Activated T-helper 17 cell treated with anti-CD3 and anti-CD28 coated beads, Interleukin-2, amount 50 U/mL, for 72 hours (primary cell): ENCODE data around the gene PIK3CB. TPM values are rescaled to one million over a fixed set of nuclear protein-coding genes. Genes with fewer than 3 reads are reported as not detected.

Experiments used
- ATAC-seq: fragments of 150-1000 bp; cut with Tn5 transposase; replicated peaks from 2 replicates; pipeline ENCODE4 v1.10.0; 2021; ENCODE audit warnings: mild to moderate bottlenecking, moderate library complexity
- H3K27ac Mint-ChIP-seq: one replicate; pipeline ENCODE4 v1.8.0; 2022; ENCODE audit warnings: mixed read lengths
- H3K27me3 Mint-ChIP-seq: one replicate; pipeline ENCODE4 v1.8.0; 2022; ENCODE audit warnings: mixed read lengths
- H3K36me3 Mint-ChIP-seq: one replicate; pipeline ENCODE4 v1.8.0; 2022; ENCODE audit warnings: low read depth, mild to moderate bottlenecking, mixed read lengths
- H3K4me1 Mint-ChIP-seq: one replicate; pipeline ENCODE4 v1.8.0; 2022; ENCODE audit warnings: mixed read lengths
- H3K4me3 Mint-ChIP-seq: one replicate; pipeline ENCODE4 v1.8.0; 2022; ENCODE audit warnings: mild to moderate bottlenecking, mixed read lengths
- H3K9me3 Mint-ChIP-seq: one replicate; pipeline ENCODE4 v1.8.0; 2022; ENCODE audit warnings: mixed read lengths
- total RNA-seq, 2 donors: library from RNA; stranded (reverse); gene quantifications; one replicate each; pipeline ENCODE4 v1.2.3, GENCODE V29; 2022

PIK3CB gene
- total RNA-seq, result 10 to 100 TPM; 17.2 to 20.3 TPM

DNA sequence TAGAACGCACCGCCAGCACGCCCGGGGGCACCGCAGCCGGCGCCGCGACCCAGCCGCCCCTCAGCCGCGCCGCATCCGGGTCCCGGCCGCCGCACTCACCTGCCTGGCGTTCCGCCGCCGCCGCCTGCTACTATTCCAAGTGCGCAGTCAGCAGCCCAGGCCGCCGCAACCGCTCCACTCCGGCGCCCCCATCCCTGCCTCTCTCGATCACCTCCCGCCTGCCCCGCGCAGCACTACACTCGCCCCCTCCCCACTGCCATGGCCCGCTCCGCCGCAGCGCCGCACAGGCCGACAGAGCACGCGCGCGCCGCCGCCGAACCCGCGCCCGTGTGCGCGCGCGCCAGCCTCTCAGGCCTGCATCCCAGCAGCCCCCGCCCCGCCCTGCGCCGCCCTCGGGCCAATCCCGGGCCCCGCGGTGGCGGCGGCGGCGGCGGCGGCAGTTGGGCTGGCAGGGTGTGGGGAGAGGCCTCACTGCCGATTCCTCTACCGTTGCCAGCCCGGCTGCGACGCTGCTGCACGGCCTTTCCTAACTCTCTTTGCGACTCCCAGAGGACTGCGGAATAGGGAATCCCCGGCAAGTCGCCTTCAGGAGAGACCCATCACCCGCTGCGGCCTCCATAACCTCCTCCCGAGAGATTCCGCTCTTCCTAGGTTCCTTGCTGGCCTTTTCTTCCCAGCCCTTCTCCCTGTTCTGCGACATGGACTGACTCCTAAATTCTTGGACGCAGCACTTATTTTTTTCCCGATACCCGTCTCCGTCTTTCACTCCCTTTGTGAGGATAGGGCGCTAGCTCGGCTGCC, at the start of gene PIK3CB:
TSS of gene PIK3CB (minus strand) at position 333 of the 801 bp plus-strand sequence. CDS start 75,585 bp downstream, outside the sequence.
- H3K36me3 Mint-ChIP-seq, result peaks cover 15% of the 10 kb centered on the region
- ATAC-seq, result peak; percentile 94

DNA sequence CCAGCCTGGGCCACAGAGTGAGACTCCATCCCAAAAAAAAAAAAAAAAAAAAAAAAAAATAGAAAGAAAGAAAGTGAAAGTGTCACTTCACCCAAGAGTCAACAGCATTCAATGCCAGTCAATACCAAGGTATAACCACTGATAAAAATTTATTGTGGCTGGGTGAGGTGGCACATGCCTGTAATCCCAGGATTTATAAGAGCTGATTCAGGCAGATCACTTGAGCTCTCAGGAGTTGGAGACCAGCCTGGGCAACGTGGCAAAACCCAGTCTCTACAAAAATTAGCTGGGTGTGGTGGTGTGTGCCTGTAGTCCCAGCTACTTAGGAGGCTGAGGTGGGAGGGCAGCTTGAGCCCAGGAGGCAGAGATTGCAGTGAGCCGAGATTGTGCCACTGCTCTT, 46.5 kb upstream of the PIK3CB start:
- H3K9me3 Mint-ChIP-seq, result peaks cover 4% of the 10 kb centered on the region
- no peak for ATAC-seq
- peaks cover under 1% of the 10 kb centered on the region for H3K4me1 Mint-ChIP-seq
- no peak overlapping the region for H3K27ac Mint-ChIP-seq
- no peaks in the 10 kb centered on the region for H3K36me3 Mint-ChIP-seq
- no peak overlapping the region for H3K4me3 Mint-ChIP-seq
- H3K27me3 Mint-ChIP-seq, result peaks cover 4% of the 10 kb centered on the region

More for the DNA sequence above, at the start of gene PIK3CB:
- Mint-ChIP-seq H3K4me1 (peaks cover 15% of the 10 kb centered on the region), H3K27me3 (no peaks in the 10 kb centered on the region), H3K9me3 (no peaks in the 10 kb centered on the region), H3K4me3 (peak within 1 kb of the TSS; percentile 98), H3K27ac (peak within 1 kb of the TSS; percentile 99)

DNA sequence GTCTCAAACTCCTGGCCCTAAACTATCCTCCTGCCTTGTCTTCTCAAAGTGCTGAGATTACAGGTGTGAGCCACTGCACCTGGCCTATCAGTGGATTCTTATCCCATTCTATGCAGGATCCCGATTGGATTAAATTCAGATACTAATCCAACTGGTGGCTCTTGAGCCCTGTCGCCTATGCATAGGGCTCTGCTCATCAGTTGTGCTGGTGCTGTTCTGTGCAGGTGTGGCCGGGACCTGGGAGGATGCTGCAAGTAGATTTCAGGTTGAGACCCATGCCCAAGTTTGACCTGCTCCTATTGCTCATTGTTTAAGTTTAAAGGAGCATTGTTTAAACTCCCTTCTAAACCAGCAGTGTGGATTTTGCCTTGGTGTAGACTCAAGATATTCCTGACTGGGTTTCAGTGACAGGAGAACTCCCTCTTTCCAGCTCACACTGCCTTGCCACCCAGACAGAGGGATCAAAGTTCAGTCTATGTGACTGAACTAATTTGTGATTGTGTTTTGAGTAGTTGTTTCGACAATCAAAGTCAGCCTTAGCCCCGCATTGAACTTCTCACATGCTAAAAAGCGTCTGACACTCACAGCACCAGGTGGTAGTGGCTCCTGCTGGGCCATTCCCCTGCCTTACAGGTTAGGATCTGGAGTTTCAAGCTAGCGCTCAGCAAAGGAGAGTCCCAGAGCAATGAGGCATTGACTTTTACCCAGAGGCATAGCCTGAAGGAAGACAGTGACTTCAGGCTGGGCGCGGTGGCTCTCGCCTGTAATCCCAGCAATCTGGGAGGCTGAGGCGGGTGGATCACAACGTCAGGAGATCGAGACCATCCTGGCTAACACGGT, 45.0 kb upstream of the PIK3CB start:
- Mint-ChIP-seq H3K36me3 (no peaks in the 10 kb centered on the region), H3K4me3 (no peak overlapping the region)

DNA sequence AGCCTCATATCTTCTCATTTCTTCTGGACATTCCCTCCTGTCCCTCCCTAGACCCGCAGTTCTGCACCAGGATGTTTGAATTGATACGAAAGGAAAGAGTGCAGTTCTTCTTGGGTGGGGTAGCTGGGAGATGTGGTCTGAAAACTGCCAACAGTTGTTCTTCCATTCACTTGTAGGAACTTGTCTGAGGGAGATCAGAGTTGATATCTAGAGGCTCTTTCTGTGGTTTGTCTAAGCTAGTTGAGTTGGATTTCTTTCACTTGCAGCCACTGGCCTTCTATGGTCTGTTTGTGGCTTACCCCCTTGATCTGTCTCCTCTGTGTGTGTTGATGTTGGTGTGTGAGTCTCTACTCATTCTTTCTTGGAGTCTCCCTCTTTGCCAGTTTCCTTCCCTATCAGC, 42.5 kb upstream of the PIK3CB start:
- no peak for ATAC-seq
- Mint-ChIP-seq H3K36me3 (no peaks in the 10 kb centered on the region), H3K4me1 (peaks cover 7% of the 10 kb centered on the region), H3K27me3 (peaks cover 4% of the 10 kb centered on the region), H3K27ac (no peak overlapping the region), H3K9me3 (peaks cover 12% of the 10 kb centered on the region), H3K4me3 (no peak overlapping the region)

More for the DNA sequence above, 45.0 kb upstream of the PIK3CB start:
- Mint-ChIP-seq H3K9me3 (peaks cover 12% of the 10 kb centered on the region), H3K4me1 (peaks cover 7% of the 10 kb centered on the region), H3K27me3 (peaks cover 4% of the 10 kb centered on the region), H3K27ac (no peak overlapping the region)
- ATAC-seq, result no peak

DNA sequence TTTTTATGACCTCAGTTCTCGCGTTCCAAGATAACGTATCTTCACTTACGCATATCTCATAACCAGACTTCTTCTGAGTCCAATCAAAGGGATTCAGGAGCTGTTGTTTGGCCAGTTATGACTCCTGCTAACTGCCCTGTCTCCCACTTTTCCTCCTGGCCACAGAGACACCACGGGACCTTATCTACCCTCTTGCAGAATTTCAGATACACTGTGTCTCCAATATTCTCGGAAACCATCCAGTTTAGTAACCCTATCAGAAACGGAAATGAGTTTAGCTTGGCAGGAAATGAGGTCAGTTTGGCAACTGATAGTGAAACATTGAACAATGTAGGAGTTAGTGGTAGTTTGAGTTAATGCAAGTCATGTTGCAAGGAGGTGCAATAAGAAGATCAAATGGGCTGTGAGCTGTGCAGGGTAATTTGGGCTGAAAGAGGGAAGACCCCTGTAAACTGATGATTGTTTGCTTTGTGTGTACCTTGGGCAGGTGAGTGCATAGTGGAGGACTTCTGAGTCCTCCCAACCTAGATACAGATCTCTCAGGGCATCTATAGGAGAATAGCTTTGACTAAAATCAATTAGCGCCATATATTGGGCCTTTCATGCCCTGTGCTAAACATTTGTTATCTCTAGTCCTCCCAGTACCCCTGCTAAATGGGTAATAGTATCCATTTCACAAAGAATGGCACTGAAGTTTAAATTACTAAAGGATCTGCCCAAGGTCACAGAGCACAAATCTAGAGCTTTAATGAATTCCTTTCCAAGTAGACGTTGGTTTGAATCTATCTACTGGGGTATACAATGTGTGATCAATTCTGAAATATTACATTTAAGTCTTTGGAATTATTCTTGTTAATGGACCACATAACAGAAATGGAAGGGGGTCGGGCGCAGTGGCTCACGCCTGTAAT, 41.3 kb upstream of the PIK3CB start:
- peaks cover 12% of the 10 kb centered on the region for H3K9me3 Mint-ChIP-seq
- peak; percentile 89 for ATAC-seq
- H3K27me3 Mint-ChIP-seq, result peaks cover 4% of the 10 kb centered on the region
- no peaks in the 10 kb centered on the region for H3K36me3 Mint-ChIP-seq
- H3K4me1 Mint-ChIP-seq, result peaks cover 7% of the 10 kb centered on the region
- H3K27ac Mint-ChIP-seq, result peak overlapping the region; percentile 26
- peak overlapping the region; percentile 46 for H3K4me3 Mint-ChIP-seq

DNA sequence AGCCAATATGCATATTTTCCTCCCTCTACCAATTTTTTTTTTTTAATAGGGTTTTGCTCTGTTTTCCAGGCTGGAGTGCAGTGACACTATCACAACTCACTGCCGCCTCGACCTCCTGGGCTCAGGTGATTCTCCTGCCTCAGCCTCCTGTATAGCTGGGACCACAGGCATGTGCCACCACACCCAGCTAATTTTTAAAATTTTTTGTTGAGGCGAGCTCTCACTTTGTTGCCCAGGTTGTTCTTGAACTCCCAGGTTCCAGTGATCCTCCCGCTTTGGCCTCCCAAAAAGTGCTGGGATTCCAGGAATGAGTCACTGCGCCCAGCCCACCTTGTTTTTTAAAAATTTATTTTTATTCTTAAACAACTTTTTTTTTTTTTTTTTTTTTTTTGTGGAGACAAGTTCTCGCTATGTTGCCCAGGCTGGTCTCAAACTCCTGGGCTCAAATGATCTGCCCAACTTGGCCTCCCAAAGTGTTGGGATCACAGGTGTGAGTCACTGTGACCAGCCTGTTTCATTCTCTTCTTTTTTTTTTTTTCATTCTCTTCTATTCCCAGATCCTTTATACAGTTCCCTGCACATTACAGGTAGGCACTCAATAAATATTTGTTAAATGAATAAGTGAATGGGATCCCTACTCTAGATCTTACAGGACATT, 40.5 kb upstream of the PIK3CB start:
- Mint-ChIP-seq H3K27me3 (peaks cover 4% of the 10 kb centered on the region), H3K4me3 (peak overlapping the region; percentile 46), H3K27ac (peak overlapping the region; percentile 26), H3K9me3 (peaks cover 12% of the 10 kb centered on the region), H3K36me3 (no peaks in the 10 kb centered on the region), H3K4me1 (peaks cover 7% of the 10 kb centered on the region)
- ATAC-seq, result peak; percentile 18

DNA sequence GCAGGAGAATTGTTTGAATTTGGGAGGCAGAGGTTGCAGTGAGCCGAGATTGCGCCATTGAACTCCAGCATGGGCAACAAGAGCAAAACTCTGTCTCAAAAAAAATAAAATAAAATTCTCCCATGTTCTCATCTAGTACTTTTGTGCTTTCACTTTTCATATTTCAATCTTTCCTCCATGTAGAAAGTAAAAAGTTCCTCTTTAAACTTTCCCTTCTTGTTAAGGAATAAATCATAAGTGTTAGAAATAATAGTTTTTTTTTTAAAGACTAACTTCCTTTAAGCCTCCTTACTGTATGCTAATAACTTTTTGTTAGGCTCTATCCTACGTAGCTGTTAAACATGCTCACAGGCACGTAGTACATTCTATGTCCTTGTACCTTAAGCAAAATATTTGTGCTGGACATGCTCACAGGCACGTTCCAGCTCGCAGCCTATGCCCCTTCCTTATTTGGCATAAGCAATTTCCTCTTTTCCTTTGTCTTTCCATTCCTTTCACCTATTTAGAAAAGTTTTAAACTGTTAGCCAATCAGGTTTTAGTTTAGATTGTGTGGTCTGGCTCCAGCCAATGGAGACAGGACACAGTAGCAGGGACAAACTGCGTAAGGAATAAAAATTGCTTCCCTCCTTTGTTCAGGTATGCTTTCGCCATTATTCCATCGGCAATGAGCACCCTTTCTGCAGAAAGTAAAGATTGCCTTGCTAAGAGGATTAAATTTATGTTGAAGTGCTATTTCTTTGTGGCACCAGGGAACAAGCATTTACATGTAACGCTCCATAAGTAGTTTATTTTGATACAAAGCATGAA, 38.9 kb upstream of the PIK3CB start:
- no peak overlapping the region for H3K4me3 Mint-ChIP-seq
- no peak overlapping the region for H3K27ac Mint-ChIP-seq
- ATAC-seq, result no peak
- peaks cover 7% of the 10 kb centered on the region for H3K4me1 Mint-ChIP-seq
- peaks cover 4% of the 10 kb centered on the region for H3K27me3 Mint-ChIP-seq
- H3K9me3 Mint-ChIP-seq, result peaks cover 12% of the 10 kb centered on the region
- no peaks in the 10 kb centered on the region for H3K36me3 Mint-ChIP-seq

DNA sequence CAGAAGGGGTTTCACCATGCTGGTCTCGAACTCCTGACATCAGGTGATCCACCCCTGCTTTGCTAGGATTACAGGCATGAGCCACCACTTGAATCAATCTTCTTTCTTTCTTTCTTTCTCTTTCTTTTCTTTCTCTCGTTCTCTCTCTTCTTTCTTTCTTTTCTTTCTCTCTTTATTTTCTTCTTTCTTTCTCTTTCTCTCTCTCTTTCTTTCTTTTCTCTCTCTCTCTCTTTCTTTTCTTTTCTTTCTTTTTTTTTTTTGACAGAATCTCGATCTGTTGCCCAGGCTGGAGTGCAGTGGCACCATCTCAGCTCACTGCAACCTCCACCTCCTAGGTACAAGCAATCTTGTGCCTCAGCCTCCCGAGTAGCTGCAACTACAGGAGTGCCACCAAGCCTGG, 37.9 kb upstream of the PIK3CB start:
- H3K36me3 Mint-ChIP-seq, result no peaks in the 10 kb centered on the region
- peaks cover 12% of the 10 kb centered on the region for H3K9me3 Mint-ChIP-seq
- no peak overlapping the region for H3K27ac Mint-ChIP-seq
- H3K4me1 Mint-ChIP-seq, result peaks cover 7% of the 10 kb centered on the region
- peaks cover 4% of the 10 kb centered on the region for H3K27me3 Mint-ChIP-seq
- H3K4me3 Mint-ChIP-seq, result no peak overlapping the region
- no peak for ATAC-seq

DNA sequence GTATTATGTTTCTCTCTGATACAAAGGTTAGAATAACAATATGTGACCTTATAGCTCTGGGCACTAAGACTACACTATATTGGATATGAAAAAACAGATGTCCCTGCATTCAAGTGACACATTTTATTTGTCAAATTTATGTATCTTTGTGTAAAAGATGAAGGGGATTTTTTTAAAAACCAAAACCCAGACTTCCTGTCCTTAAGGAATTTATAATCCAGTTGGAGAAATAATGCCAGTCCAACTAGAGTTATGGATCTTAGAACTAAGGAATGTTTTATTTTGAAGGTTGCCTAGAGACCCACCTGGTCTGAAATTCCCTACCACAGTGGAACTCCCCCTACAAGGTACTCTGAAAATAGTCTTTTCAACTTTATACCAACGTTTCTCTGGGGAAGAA, 33.3 kb upstream of the PIK3CB start:
- Mint-ChIP-seq H3K9me3 (no peaks in the 10 kb centered on the region), H3K36me3 (no peaks in the 10 kb centered on the region), H3K27me3 (no peaks in the 10 kb centered on the region), H3K4me1 (no peaks in the 10 kb centered on the region), H3K27ac (no peak overlapping the region), H3K4me3 (no peak overlapping the region)
- ATAC-seq, result no peak

DNA sequence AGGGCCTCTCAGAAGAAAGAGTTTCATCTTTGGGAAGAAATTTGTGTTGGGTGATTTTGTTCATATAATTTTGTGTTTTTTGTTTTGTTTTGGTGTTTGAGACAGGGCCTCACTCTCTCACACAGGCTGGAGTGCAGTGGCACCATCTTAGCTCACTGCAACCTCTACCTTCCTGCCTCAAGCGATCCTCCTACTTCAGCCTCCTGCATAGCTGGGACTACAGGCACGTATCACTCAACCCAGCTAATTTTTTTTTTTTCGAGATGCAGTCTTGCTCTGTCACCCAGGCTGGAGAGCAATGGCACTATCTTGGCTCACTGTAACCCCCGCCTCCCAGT, 29.0 kb upstream of the PIK3CB start:
- H3K9me3 Mint-ChIP-seq, result no peaks in the 10 kb centered on the region
- no peaks in the 10 kb centered on the region for H3K36me3 Mint-ChIP-seq
- ATAC-seq, result no peak
- no peak overlapping the region for H3K4me3 Mint-ChIP-seq
- no peak overlapping the region for H3K27ac Mint-ChIP-seq
- no peaks in the 10 kb centered on the region for H3K4me1 Mint-ChIP-seq
- H3K27me3 Mint-ChIP-seq, result no peaks in the 10 kb centered on the region

DNA sequence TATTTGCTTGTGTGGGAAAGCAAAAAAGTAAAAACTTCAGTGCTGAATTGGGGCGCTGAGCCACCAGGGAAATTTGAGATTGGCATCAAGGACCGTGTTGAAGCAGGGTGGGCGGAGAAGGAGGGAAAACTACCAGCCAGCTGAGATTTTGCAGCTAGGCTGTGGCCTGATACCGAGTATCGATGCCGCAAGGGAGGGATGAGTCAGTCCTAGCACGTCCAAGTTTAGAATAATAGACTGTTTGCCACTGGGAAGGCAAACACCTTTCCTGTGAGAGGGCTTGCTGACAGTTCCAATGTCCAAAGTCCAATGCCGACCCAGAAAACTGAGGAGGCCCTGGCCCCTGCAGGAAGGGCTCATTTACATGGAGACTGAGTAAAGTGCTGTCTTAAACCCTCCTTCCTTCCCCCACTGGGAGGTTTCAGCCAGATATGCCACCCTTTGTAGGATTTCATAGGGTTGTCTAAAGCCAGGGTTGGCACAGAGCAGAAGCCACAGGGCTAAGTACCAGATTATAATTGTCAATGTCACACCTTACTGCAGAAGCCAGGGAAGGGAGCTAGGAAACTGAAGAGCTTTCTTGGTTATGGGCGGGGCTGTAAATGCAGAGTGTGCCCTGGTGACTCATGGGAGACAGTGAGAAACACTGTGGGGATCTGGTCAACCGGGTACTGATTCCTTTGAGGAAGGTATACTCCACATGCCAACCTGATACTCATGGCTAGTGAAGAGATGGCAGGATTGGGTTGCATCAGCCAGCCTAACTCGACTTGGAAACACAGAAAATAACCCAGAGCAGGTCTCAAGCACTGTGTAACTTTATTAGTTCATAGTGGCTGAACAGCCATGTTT, 28.4 kb upstream of the PIK3CB start:
- no peaks in the 10 kb centered on the region for H3K9me3 Mint-ChIP-seq
- no peaks in the 10 kb centered on the region for H3K36me3 Mint-ChIP-seq
- no peak overlapping the region for H3K4me3 Mint-ChIP-seq
- no peaks in the 10 kb centered on the region for H3K27me3 Mint-ChIP-seq
- H3K4me1 Mint-ChIP-seq, result no peaks in the 10 kb centered on the region
- H3K27ac Mint-ChIP-seq, result no peak overlapping the region
- ATAC-seq, result peak; percentile 76

DNA sequence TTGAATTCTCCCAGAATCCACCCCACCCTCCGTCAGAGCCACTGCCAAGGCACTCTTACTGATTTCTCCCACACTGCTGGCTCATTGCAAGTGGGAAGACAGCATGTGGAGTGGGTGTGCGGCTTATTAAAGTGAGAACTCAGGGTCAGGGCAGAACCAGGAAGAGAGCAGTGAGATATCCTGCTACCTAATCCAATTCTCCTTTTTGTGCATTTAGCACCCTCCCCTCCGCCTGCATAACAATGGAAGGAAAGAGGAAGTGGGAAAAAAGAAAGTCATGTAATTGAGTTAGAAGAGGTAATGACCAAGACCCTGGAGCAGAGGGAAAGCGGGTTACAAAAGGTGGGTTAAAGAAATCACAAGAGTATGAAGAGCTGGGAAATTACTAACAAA, 27.8 kb upstream of the PIK3CB start:
- Mint-ChIP-seq H3K36me3 (no peaks in the 10 kb centered on the region), H3K27me3 (no peaks in the 10 kb centered on the region), H3K4me3 (no peak overlapping the region), H3K4me1 (no peaks in the 10 kb centered on the region), H3K27ac (no peak overlapping the region), H3K9me3 (no peaks in the 10 kb centered on the region)
- ATAC-seq, result no peak
